Pulmonary artery endothelial cell (primary cell): Measurements from ENCODE around the gene SLC38A11. TPM values are rescaled to one million over a fixed set of nuclear protein-coding genes. Genes with fewer than 3 reads are reported as not detected.

Experiments used
- DNase-seq: peaks from one replicate; pipeline ENCODE4 v3.0.0-alpha.2; 2011; ENCODE audit warnings: low read depth, low spot score
- total RNA-seq: library from RNA; depleted of rRNA; stranded (reverse); fragments of >200 nt; gene quantifications from 2 replicates; pipeline ENCODE4 v1.2.3, GENCODE V29; 2014

Gene SLC38A11
- total RNA-seq, 1 donor from 2014 or later, result not detected

- DNase-seq, result no peak
Measured at GRCh38 chr2:164846276-164846675, 109.0 kb downstream of the SLC38A11 start.

Other genes starting within 250 kb of the SLC38A11 start
- gene COBLL1, start 113.7 kb downstream of the SLC38A11 start, total RNA-seq, result 4.4 and 6.8 TPM in 2 replicates
- gene SCN3A, start 248.5 kb upstream of the SLC38A11 start, total RNA-seq, result under 0.01 TPM in 1 of 2 replicates, not detected in the other